Tibial artery (tissue), 4 donors: ENCODE data around the gene ZNF177.

Experiments
- DNase-seq, 2 donors: peaks; one replicate each; pipeline ENCODE4 v3.0.0-alpha.2; 2019
- H3K27ac ChIP-seq, 2 donors: fragments of 200-600 bp; sonication (generic) in 1 of 2; 1 replicate in 1 of 2; 2 replicates in 1 of 2; pipeline ENCODE4 v1.5.1; 2018 to 2019; ENCODE audit warnings: mild to moderate bottlenecking in 1 of 2
- H3K27me3 ChIP-seq, 2 donors: fragments of 200-600 bp; sonication (generic) in 1 of 2; one replicate each; pipeline versions ENCODE4 v1.5.1 to v1.6.0; 2016 to 2019
- H3K36me3 ChIP-seq, 3 donors: fragments of 200-600 bp; sonication (generic) in 2 of 3; one replicate each; pipeline ENCODE4 v1.5.1; 2016 to 2019; ENCODE audit warnings: mild to moderate bottlenecking in 2 of 3
- H3K4me1 ChIP-seq, 4 donors: fragments of 200-600 bp; sonication (generic) in 2 of 4; 1 replicate in 3 of 4; 2 replicates in 1 of 4; pipeline ENCODE4 v1.5.1; 2016 to 2019
- H3K4me3 ChIP-seq, 2 donors: fragments of 200-600 bp; sonication (generic) in 1 of 2; 1 replicate in 1 of 2; 2 replicates in 1 of 2; pipeline ENCODE4 v1.5.1; 2018 to 2019; ENCODE audit warnings: mild to moderate bottlenecking in 2 of 2
- H3K9me3 ChIP-seq, 3 donors: fragments of 200-600 bp; sonication (generic) in 1 of 3; one replicate each; pipeline ENCODE4 v1.5.1; 2016 to 2019
- intact Hi-C: fragments of 100-400 bp; cut with DNase I; formaldehyde crosslinking; loops from one replicate; pipeline ENCODE4 v1.15.0; 2023; ENCODE audit warnings: low total_unique reads
- TF ChIP-seq, protein P1 (sequence below), 2 experiments: fragments of 200-600 bp in 1 of 2; fragments of 450-650 bp in 1 of 2; IDR thresholded peaks; one replicate each; pipeline ENCODE4 v1.5.1; 2017 to 2019; ENCODE audit warnings: antibody characterized with exemption in 2 of 2, mild to moderate bottlenecking in 1 of 2, moderate library complexity in 1 of 2

The ZNF177 gene

DNA sequence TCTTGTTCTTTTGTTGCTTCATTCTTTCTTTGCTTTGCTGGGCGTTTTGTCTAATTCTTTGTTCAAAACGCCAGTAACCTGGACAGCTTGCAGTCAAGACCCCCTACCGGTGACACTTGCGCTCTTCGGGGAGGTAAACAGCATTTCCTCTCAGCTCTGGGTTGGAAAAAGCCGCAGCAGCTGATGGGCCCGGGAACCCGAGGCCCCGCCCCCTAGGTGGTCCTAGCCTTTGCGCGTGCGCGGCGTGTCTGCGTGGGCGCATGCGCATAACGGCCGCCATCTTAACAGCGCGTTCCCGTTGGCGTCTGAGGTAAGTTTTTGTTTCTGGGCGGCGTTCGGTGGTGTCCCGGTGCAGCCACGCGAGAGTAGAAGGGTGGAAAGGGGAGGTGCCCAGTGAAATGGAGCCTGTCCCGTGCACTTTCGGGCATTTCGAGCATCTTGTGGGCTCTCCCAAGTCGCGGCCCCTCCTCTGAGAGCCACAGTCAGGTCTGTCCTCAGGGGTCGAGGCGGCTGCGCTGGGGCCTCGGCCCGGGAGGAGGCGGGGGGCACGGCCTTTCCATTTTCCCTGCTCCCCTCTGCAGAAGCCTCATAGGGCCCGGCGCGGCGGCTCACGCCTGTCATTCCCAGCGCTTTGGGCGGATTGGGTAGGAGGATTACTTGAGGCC, 38.8 kb upstream of the ZNF177 start, which contains the start of gene ZNF559:
Gene ZNF559, plus strand, starts transcription at position 261 of the 665 bp plus-strand sequence. CDS start 14,371 bp downstream, outside the sequence.
- no peaks in the 10 kb centered on the region for H3K27me3 ChIP-seq
- peaks cover 25 to 30% (median 30%) of the 10 kb centered on the region in 3 donors for H3K36me3 ChIP-seq
- TF ChIP-seq, protein P1, sequence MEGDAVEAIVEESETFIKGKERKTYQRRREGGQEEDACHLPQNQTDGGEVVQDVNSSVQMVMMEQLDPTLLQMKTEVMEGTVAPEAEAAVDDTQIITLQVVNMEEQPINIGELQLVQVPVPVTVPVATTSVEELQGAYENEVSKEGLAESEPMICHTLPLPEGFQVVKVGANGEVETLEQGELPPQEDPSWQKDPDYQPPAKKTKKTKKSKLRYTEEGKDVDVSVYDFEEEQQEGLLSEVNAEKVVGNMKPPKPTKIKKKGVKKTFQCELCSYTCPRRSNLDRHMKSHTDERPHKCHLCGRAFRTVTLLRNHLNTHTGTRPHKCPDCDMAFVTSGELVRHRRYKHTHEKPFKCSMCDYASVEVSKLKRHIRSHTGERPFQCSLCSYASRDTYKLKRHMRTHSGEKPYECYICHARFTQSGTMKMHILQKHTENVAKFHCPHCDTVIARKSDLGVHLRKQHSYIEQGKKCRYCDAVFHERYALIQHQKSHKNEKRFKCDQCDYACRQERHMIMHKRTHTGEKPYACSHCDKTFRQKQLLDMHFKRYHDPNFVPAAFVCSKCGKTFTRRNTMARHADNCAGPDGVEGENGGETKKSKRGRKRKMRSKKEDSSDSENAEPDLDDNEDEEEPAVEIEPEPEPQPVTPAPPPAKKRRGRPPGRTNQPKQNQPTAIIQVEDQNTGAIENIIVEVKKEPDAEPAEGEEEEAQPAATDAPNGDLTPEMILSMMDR (IDR thresholded peaks at IDR 0.05): peak in 1 of 2 experiments; percentile 25
- DNase-seq: peak; percentile 92 to 97
- peak within 1 kb of the TSS; percentile 57 to 63 for H3K4me3 ChIP-seq
- H3K27ac ChIP-seq: peak within 1 kb of the TSS; percentile 76 to 84
- intact Hi-C loops: loop anchor here (5.0 kb wide), 1 partner anchor 113 kb away; the partner anchor contains the start of gene ZNF266
- H3K9me3 ChIP-seq: peaks cover 2 to 28% (median 15%) of the 10 kb centered on the region in 3 donors
- peaks cover 0 to 17% (median 6%) of the 10 kb centered on the region in 4 donors for H3K4me1 ChIP-seq

DNA sequence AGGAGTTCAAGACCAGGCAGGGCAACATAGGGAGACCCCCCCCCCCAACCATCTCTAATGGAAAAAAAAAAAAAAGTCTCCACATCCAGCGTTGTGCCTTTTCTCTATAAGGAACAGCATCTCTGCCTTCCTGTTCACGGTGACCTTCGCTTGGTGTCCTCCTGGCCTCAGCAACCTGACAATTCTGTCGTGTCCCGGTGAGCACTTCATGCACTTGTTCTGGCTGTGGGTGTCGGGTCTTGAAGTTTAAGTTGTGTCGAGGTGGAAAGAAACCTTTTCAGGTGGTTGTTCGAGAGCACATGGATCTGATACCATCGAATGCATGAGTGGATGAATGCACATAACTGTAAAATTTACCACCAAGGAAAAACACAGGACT, 38.2 kb upstream of the ZNF177 start:
- H3K27ac ChIP-seq: peak overlapping the region; percentile 76 to 84
- no peaks in the 10 kb centered on the region for H3K27me3 ChIP-seq
- peak overlapping the region; percentile 57 to 63 for H3K4me3 ChIP-seq
- H3K36me3 ChIP-seq: peaks cover 30 to 35% (median 34%) of the 10 kb centered on the region in 3 donors
- no peak for DNase-seq
- H3K4me1 ChIP-seq: peaks cover 0 to 17% (median 6%) of the 10 kb centered on the region in 4 donors
- TF ChIP-seq, protein P1 (IDR thresholded peaks at IDR 0.05): no peak
- intact Hi-C loops: loop anchor here (5.0 kb wide), 1 partner anchor 113 kb away; the partner anchor contains the start of gene ZNF266
- H3K9me3 ChIP-seq: peaks cover 2 to 31% (median 20%) of the 10 kb centered on the region in 3 donors

DNA sequence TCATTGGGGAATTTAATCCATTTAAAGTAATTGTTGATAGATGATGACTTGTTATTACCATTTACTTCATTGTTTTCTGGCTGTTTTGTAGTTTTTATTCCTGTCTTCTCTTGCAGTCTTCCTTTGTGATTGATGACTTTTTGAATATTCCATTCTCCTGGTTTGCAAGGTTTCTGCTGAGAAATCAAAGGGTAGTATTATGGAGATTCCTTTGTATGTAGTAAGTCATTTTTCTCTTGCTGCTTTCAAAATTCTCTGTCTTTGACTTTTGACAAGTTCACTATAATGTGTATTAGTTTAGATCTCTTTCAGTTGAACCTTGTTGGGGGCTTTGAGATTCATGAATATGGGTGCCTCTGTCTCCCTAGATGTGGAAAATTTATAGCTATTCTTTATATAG, 32.8 kb upstream of the ZNF177 start:
- TF ChIP-seq, protein P1 (IDR thresholded peaks at IDR 0.05): no peak
- no peaks in the 10 kb centered on the region for H3K27me3 ChIP-seq
- H3K36me3 ChIP-seq: peaks cover 80 to 87% (median 84%) of the 10 kb centered on the region in 3 donors
- H3K27ac ChIP-seq: no peak overlapping the region
- H3K4me3 ChIP-seq: no peak overlapping the region
- peaks cover 0 to 5% (median under 1%) of the 10 kb centered on the region in 4 donors for H3K4me1 ChIP-seq
- intact Hi-C loops: loop anchor here (5.0 kb wide), 1 partner anchor 252 kb away; the partner anchor contains the start of gene ZNF121
- peaks cover 12 to 85% (median 74%) of the 10 kb centered on the region in 3 donors for H3K9me3 ChIP-seq
- no peak for DNase-seq

DNA sequence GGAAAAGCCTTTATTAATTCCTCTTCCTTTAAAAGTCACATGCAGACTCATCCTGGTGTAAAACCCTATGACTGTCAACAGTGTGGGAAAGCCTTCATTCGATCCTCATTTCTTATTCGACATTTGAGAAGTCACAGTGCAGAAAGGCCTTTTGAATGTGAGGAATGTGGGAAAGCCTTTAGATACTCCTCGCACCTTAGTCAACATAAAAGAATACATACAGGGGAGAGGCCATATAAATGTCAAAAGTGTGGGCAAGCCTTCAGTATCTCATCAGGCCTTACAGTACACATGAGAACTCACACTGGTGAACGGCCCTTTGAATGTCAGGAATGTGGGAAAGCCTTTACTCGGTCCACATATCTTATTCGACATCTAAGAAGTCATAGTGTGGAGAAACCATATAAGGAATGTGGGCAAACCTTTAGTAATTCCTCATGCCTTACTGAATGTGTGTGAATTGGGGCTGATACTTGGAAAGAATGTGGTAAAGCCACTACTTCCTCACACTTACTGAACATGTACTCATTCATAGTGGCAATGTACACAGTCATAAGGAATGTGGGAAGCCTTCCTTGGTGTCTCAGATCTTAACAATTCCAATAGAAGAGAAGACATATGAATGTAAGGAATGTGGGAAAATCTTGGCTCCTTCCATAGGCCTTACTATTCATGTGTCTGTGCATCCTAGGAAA, 20.1 kb upstream of the ZNF177 start:
- intact Hi-C loops: no loop called here
- no peak overlapping the region for H3K4me3 ChIP-seq
- H3K27me3 ChIP-seq: no peaks in the 10 kb centered on the region
- H3K36me3 ChIP-seq: peaks cover 84 to 100% (median 91%) of the 10 kb centered on the region in 3 donors
- TF ChIP-seq, protein P1 (IDR thresholded peaks at IDR 0.05): no peak
- no peaks in the 10 kb centered on the region for H3K4me1 ChIP-seq
- peaks cover 18 to 98% (median 89%) of the 10 kb centered on the region in 3 donors for H3K9me3 ChIP-seq
- DNase-seq: no peak
- H3K27ac ChIP-seq: no peak overlapping the region

DNA sequence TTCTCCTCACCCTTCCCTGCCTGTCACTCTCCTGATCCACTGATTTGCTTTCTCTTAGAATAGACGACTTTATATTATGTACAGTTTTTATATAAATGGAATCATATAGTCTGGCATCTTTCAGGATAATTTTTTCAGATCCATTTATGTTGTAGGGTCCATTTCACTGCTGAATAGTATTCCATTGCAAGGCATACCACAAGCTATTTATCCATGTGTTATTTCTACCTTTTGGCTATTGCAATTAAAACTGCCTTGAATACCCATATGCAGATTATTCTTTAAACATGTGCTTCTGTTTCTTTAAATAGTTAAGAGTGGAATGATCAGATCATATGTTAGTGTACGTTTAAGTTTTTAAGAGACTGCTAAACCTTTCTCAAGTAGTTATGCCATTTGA, 17.8 kb upstream of the ZNF177 start:
- no peak overlapping the region for H3K4me3 ChIP-seq
- H3K27me3 ChIP-seq: no peaks in the 10 kb centered on the region
- H3K4me1 ChIP-seq: no peaks in the 10 kb centered on the region
- H3K27ac ChIP-seq: no peak overlapping the region
- no peak for DNase-seq
- H3K36me3 ChIP-seq: peaks cover 80 to 100% (median 85%) of the 10 kb centered on the region in 3 donors
- peaks cover 18 to 98% (median 83%) of the 10 kb centered on the region in 3 donors for H3K9me3 ChIP-seq
- intact Hi-C loops: no loop called here
- TF ChIP-seq, protein P1 (IDR thresholded peaks at IDR 0.05): no peak
